ENCODE data around the gene PCMTD2.

Gene PCMTD2

DNA sequence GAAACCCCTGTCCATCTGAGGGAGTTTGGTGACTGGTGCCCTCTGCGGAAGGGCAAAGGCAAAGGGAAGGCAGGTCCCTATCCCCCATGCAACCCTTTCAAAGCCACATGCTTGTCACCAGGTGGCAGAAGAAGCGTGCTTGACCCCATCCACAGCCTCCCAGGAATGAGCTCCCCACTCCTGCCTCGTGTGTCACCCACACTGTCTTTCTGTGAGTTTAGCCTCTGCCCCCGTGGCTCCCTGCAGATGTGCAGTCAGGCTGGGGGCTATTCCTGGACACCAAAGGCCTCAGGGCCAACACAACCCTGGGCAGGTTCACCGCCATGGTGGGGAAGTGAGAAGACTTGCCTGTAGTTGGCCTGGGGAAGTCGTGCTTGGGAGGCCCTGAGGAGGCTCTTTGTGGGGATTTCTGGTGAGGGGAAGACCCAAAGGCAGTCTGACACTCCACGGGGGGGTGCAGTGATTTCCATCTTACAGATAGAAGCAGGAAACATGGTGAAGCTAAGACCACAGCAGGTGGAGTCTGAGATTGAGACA is 16.6 kb upstream of the PCMTD2 start:
- DNase-seq (ENCODE audit: low spot score): no peak

DNA sequence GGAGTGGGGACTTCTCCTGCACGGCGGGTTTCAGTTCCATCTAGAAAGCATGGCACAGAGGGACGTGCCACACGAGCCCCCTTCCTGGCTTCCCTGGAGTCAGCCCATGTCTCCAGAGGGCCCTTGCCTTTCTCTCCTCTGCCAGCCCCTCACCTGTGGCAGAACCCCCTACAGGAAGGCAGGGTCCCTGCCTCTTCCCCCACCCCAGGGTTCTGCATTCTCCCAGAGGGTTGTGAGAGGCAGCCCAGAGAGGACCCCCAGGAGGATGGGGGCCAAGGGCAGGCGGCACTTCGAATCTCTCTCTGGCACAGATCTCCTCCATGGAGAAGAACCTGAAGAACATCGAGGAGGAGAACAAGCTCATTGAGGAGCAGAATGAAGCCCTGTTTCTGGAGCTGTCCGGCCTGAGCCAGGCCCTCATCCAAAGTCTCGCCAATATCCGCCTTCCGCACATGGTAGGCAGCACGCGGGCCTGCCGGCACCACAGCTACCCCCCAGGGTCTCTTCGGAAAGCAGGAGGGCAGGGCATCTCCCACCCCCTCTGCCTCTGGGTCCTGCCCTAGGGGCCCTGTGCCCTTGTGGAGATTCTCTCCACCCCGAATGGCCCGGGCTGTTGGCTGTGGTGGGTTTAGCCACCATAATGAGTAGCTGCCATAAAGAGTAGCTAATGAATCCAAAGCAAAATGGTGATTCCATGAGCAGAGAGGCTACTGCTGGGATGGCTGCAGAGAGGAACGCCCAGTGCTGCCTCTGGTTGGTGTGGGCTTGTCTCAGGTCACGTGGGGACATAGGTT is 15.9 kb upstream of the PCMTD2 start:
- no peak for DNase-seq (ENCODE audit: low spot score)

DNA sequence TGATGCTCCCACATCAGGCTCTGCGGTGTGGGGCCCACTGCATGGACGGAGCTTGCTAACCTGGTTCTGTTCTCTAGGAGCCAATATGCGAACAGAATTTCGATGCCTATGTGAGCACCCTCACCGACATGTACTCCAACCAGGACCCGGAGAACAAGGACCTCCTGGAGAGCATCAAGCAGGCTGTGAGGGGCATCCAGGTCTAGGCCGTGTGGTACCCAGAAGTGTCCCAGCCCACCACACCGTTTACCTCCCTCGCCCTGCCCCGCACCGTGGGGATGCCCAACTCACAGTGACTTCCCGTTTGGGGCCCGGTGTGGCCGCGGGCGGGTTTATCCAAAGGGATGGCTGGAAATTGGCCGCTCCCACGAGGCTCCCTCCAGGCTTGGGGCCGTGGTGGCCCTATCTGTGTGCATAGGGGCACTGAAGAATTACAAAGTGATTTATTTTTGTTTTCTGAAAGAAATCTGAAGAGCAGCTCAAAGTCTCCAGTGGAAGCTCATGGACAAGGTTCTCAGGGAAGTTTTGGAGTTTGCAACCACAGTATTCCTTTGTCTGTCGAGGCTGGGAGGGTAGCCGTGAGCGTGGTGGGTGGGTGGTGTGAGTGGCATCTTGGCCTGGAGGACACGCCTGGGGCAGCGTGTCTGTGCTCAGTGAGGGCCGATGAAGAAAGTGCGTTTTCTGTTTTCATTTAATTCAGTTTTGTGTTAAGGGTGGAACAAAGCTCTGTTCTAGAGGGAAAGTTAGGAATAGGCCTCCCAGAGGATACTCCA is 15.1 kb upstream of the PCMTD2 start:
- DNase-seq (ENCODE audit: low spot score): no peak

DNA sequence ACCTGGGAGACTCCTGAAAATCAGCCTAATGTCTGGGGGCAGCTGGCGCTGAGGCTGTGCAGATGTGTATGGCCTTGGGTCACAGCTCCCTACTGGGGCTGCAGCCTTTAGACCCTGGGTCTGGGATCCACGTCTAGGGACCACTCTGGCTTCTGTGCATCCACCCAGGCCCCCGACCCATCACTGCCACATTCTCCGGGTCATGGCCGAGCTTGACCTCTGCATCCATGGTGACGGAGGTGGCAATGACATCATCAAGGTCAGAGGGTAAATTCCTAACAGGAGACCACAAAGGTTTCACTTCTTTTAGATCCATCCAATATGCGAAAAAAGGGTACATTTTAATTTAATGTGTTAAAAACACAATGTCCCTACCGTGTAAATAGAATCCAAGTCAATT is 14.5 kb upstream of the PCMTD2 start:
- DNase-seq (ENCODE audit: low spot score): no peak

DNA sequence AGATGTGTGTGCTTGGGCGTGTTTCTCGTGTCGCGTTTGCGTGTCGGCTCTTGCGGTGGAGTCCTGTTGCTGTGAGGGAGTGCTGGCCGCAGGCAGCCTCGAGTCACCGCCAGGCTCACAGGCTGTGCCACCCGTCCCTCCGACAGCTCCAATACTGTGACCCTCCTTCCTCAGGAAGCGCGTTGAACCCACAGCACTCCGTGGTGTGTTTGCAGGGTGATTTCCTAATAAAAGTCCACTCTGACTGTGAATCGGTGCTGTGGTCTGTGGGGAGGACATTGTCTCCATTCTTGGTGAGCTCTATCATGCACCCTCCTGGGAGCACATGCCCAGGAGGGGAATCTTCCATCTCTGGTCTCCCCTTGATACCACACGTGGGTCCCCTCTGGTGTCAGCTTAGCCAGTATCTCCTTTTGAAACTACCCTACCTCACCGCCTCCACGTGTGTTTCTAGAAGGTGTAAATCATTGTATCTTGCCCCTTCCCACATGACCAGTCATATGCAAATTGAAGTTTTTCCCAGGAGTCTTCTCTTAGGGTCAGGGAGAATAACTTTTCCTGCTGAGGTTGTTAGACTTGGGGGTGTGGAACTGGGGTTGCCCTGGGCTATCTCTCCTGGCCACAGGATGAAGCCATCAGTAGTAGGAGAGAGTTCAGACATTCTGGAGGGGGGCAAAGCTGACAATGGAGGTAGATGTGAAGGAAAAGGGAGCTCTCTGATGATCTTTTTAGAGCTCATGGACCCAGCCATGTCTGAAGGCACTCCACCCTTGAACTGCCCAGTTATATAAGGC is 13.3 kb upstream of the PCMTD2 start:
- no peak for DNase-seq (ENCODE audit: low spot score)

DNA sequence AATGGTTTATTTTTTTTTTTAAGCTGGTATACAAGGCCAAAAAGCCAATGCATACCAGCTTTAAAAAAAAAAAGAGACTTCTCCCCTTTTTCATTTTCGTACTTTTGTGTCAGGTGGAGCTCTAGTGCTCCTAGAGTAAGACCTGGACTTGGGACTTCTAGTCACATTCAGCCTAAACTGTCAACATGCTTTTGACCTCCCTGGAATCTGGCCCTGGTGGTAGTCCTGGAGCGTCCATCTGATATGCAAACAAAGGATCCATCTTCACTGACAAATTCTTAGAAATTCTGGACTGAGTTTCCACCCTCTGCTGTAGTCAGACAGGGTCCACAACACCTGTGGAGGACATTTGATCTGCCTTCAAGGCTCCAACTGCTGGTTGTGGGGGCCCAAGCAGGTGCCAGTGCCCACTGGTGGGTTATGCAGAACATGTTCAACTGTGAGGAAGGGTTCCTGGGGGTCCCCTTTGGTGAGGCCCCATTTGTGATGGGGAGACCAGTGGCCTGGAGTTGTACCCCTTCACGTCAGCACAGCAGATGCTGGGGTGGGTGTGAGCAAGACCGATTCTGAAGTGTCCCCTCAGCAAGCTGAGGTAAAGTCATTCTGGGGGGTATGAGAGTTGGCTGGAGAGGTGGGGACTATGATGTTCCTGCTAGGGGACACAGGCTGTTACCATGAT is 12.6 kb upstream of the PCMTD2 start:
- DNase-seq (ENCODE audit: low spot score): no peak

DNA sequence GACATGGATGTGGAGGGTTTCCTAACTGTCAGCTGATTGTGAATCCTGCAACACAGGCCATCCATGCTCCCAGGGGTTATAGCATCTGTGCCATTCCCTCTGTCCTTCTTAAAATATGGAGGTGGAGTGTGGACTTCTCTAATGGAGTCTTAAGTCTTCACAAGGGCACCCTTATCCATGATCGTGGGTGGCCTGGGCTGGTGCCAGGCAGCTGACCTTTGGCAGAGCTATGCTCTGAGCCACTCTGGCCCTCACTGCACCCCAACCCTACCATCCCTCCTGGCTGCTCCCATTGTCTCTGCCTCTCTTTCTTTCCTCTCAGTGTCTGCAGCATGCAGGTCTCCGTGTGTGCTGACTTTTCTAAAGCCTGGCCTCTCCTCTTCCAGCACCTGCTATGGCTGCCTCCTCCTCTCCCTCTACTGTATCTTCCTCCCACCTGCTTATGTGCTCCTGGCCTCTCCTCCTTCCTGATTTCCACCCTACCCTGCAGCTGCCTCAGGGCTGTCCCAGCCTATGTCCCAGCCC is 11.2 kb upstream of the PCMTD2 start:
- no peak for DNase-seq (ENCODE audit: low spot score)

GRCh38 chr20:64244870-64245603 is 10.5 kb upstream of the PCMTD2 start:
- DNase-seq (ENCODE audit: low spot score): no peak

GRCh38 chr20:64245746-64246595 is 9.6 kb upstream of the PCMTD2 start:
- no peak for DNase-seq (ENCODE audit: low spot score)

DNA sequence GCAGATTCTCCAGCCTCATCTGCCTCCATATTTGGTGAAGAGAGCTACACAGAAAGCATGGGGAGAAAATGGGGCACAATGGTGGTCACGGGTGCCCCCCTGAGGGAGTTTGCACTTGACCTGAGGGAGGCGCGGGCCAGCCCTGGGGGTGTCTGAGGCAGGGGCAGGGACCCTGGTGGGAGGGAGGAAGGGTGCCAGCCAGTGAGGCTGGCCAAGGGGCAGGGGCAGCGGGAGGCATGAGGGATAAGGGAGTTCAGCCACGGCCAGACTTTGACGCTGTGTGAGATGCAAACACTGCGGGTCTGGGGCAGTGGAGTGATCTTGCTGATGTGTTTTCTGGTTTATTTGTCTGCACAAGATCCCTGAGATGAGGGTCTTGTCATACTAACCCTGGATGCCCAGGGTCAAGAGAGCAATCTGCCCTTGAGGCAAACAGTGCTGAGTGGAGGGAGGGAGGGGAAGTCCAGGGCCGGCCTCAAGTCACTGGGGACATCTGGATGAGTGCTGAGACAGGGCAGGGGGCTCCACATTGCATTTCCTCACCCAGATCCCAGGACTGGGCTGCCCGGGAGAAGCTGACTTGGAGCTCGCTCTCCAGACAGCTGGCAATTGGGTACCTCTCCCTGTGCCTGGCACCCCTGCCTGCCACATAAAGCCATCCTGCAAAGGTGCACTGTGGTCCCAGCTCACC is 8.8 kb upstream of the PCMTD2 start:
- no peak for DNase-seq (ENCODE audit: low spot score)

DNA sequence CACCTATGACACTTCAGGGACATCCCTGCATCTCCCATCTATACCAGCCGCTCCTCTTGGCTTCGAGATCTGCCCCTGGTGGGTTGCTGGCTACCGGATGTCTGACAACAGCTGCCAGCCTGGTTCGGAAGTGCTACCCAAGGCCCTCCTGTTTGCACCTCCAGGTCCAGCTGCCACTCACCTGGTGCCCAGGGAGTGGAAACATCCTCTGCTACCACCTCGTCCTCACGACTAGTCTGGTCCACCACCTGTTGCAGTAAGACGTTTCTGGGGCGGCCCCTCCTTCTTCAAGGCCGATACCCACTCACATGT is 8.3 kb upstream of the PCMTD2 start:
- DNase-seq (ENCODE audit: low spot score): no peak

GRCh38 chr20:64247970-64248841 is 7.3 kb upstream of the PCMTD2 start:
- DNase-seq (ENCODE audit: low spot score): no peak

GRCh38 chr20:64250027-64250426 is 5.5 kb upstream of the PCMTD2 start:
- no peak for DNase-seq (ENCODE audit: low spot score)

- DNase-seq (ENCODE audit: low spot score): no peak
Observed at GRCh38 chr20:64253000-64253383, 2.6 kb upstream of the PCMTD2 start.

- DNase-seq (ENCODE audit: low spot score): no peak
Observed at GRCh38 chr20:64253443-64253842, 2.1 kb upstream of the PCMTD2 start.

DNA sequence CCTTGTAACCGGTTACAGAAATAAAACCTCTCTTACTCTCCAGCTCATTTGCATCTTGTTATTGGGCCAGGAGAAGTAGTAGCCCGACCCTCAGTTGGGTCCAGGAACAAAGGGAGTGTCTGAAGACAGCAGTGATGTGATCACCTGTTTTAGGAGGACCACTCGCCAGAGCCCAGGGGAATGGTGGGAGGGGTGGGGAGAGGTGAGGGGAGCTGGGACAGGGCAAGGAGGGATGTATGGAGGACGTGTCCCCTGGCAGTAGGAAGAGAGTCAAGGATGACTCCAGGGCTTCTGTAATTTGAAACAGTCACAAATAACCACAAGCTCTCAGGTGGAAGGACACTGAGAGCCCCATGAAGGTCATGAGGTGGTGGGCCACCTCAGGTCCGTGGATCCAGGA is 1.4 kb upstream of the PCMTD2 start:
- DNase-seq (ENCODE audit: low spot score): no peak

- DNase-seq (ENCODE audit: low spot score): no peak
Observed at GRCh38 chr20:64254571-64255360, 782 bp upstream of the PCMTD2 start.

Data from hepatic stellate cell (primary cell).